Prostate gland (tissue), 2 donors: ENCODE measurements around the gene IGSF8. TPM values are rescaled to one million over a fixed set of nuclear protein-coding genes. Genes with fewer than 3 reads are reported as not detected.

Experiments
- DNase-seq: peaks from one replicate; pipeline ENCODE4 v3.0.0-alpha.2; 2019; ENCODE audit warnings: low spot score
- H3K27ac ChIP-seq, 2 donors: fragments of 200-600 bp; sonication (generic); 2 replicates each; pipeline ENCODE4 v1.5.1; 2017 to 2019
- H3K27me3 ChIP-seq: fragments of 200-600 bp; sonication (generic); replicated peaks from 2 replicates; pipeline ENCODE4 v1.5.1; 2019; ENCODE audit not compliant: insufficient read depth
- H3K36me3 ChIP-seq, 2 donors: fragments of 200-600 bp; sonication (generic); 1 replicate in 1 of 2; 2 replicates in 1 of 2; pipeline versions ENCODE4 v1.5.1 to v1.8.1; 2017 to 2019
- H3K4me1 ChIP-seq: fragments of 200-600 bp; sonication (generic); replicated peaks from 2 replicates; pipeline ENCODE4 v1.5.1; 2019
- H3K4me3 ChIP-seq, 2 donors: fragments of 200-600 bp; sonication (generic); 2 replicates each; pipeline ENCODE4 v1.5.1; 2017 to 2019
- H3K9me3 ChIP-seq: fragments of 200-600 bp; sonication (generic); 2 replicates; pipeline ENCODE4 v1.5.1; 2017
- POLR2A ChIP-seq: fragments of 450-650 bp; IDR thresholded peaks from one replicate; pipeline ENCODE4 v1.6.1; 2016; ENCODE audit warnings: antibody characterized with exemption, mild to moderate bottlenecking
- POLR2AphosphoS5 ChIP-seq: sonication (generic); formaldehyde crosslinking; IDR thresholded peaks from one replicate; pipeline ENCODE4 v1.6.1; 2017; ENCODE audit warnings: antibody characterized with exemption
- WGBS: methylation state at CpG from one replicate; pipeline ENCODE4 v1.1.5; 2018; 5-methylcytosine and 5-hydroxymethylcytosine counted together
- intact Hi-C: fragments of 100-400 bp; cut with DNase I; formaldehyde crosslinking; loops from one replicate; pipeline ENCODE4 v1.14.2; 2022
- total RNA-seq, 2 donors: library from RNA; depleted of rRNA; stranded (reverse); fragments of >200 nt; gene quantifications; one replicate each; pipeline ENCODE4 v1.1.0, GENCODE V29; 2016
- TF ChIP-seq, protein P1 (sequence below), 4 experiments: fragments of 200-600 bp in 2 of 4; fragments of 450-650 bp in 2 of 4; sonication (generic) in 2 of 4; IDR thresholded peaks; 1 replicate in 3 of 4; 2 replicates in 1 of 4; pipeline ENCODE4 v1.5.1; 2016 to 2019; ENCODE audit warnings: antibody characterized with exemption in 4 of 4, mild to moderate bottlenecking in 2 of 4, moderate library complexity in 2 of 4

The IGSF8 gene
- total RNA-seq, 2 donors from 2014 or later = 35.9 to 101 TPM

DNA sequence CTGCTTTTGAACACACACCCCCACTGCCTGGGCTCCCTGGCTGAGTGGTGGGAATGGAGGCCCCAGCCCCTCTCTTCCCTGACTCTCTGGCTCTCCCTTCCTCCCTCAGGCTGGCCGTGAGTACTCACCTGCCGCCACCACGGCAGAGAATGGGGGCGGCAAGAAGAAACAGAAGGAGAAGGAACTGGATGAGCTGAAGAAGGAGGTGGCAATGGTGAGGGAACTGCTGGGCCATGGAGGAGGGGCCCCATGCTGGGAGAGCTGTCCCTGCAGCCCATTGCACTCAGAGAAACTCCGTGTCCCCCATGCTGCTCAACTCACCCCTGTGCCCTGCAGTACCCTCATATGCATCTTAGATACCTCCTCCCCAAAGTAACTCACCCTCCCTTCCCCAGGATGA, 22.4 kb upstream of the IGSF8 start:
- intact Hi-C loops = no loop called here
- TF ChIP-seq, protein P1, sequence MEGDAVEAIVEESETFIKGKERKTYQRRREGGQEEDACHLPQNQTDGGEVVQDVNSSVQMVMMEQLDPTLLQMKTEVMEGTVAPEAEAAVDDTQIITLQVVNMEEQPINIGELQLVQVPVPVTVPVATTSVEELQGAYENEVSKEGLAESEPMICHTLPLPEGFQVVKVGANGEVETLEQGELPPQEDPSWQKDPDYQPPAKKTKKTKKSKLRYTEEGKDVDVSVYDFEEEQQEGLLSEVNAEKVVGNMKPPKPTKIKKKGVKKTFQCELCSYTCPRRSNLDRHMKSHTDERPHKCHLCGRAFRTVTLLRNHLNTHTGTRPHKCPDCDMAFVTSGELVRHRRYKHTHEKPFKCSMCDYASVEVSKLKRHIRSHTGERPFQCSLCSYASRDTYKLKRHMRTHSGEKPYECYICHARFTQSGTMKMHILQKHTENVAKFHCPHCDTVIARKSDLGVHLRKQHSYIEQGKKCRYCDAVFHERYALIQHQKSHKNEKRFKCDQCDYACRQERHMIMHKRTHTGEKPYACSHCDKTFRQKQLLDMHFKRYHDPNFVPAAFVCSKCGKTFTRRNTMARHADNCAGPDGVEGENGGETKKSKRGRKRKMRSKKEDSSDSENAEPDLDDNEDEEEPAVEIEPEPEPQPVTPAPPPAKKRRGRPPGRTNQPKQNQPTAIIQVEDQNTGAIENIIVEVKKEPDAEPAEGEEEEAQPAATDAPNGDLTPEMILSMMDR (IDR thresholded peaks at IDR 0.05) = no peak
- no peak for TF ChIP-seq POLR2A
- TF ChIP-seq POLR2AphosphoS5 = no peak
- 87% methylated on average over 5 of the region's 5 CpGs for WGBS
- Histone ChIP-seq H3K4me1 (no peaks in the 10 kb centered on the region), H3K9me3 (no peaks in the 10 kb centered on the region), H3K27me3 (no peaks in the 10 kb centered on the region), H3K36me3 (no peaks in the 10 kb centered on the region), H3K27ac (no peak overlapping the region), H3K4me3 (no peak overlapping the region)
- DNase-seq = no peak

- Histone ChIP-seq H3K36me3 (no peaks in the 10 kb centered on the region), H3K27ac (no peak overlapping the region), H3K27me3 (no peaks in the 10 kb centered on the region), H3K4me3 (no peak overlapping the region), H3K4me1 (no peaks in the 10 kb centered on the region), H3K9me3 (no peaks in the 10 kb centered on the region)
- TF ChIP-seq POLR2AphosphoS5 (no peak), POLR2A (no peak)
- TF ChIP-seq, protein P1 (IDR thresholded peaks at IDR 0.05) = no peak
- intact Hi-C loops = no loop called here
- DNase-seq = no peak
- WGBS = 71% methylated on average over 3 of the region's 3 CpGs
Observed at GRCh38 chr1:160118928-160119327, 20.5 kb upstream of the IGSF8 start.

DNA sequence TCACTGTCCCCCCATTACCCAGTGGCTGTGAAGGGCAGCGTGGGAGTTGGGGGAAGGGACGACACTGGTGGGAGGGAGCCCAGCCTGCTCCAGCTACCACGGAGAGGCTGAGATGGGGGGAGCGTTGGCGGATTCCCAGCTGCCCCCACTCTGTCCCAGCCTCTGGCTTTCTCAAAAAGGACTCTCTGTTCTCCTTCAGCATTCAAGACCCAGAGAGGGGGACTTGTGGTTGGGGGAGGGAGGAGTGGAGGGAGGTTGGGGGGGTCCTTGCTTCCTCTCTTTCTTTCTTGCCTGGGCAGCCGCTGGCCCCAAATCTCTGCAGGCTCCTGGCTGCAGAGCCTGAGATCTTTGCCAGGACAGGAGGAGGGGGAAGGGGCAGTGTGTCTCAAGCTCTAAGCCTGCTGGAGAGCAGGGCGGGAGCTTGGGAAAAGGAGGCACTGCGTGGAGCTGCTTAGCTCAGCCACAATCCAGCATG, 19.3 kb upstream of the IGSF8 start:
- 10% methylated on average over 8 of the region's 8 CpGs for WGBS
- H3K27ac ChIP-seq = no peak overlapping the region
- H3K36me3 ChIP-seq = no peaks in the 10 kb centered on the region
- H3K27me3 ChIP-seq = no peaks in the 10 kb centered on the region
- no peaks in the 10 kb centered on the region for H3K4me1 ChIP-seq
- TF ChIP-seq POLR2AphosphoS5 (peak; percentile 29), POLR2A (no peak)
- H3K9me3 ChIP-seq = no peaks in the 10 kb centered on the region
- intact Hi-C loops = no loop called here
- no peak for DNase-seq
- no peak overlapping the region for H3K4me3 ChIP-seq

GRCh38 chr1:160117300-160117699, 18.9 kb upstream of the IGSF8 start:
- no peaks in the 10 kb centered on the region for H3K36me3 ChIP-seq
- intact Hi-C loops = no loop called here
- TF ChIP-seq POLR2A (no peak), POLR2AphosphoS5 (no peak)
- TF ChIP-seq, protein P1 (IDR thresholded peaks at IDR 0.05) = no peak
- no peaks in the 10 kb centered on the region for H3K9me3 ChIP-seq
- no peak overlapping the region for H3K27ac ChIP-seq
- H3K4me3 ChIP-seq = no peak overlapping the region
- WGBS = 7% methylated on average over 1 of the region's 1 CpG
- no peaks in the 10 kb centered on the region for H3K27me3 ChIP-seq
- no peaks in the 10 kb centered on the region for H3K4me1 ChIP-seq
- no peak for DNase-seq

- DNase-seq = no peak
- Histone ChIP-seq H3K27ac (peak overlapping the region; percentile 40 to 44), H3K4me1 (no peaks in the 10 kb centered on the region), H3K36me3 (no peaks in the 10 kb centered on the region), H3K4me3 (peak overlapping the region; percentile 12 to 17), H3K27me3 (no peaks in the 10 kb centered on the region), H3K9me3 (no peaks in the 10 kb centered on the region)
- intact Hi-C loops = no loop called here
- no peak for TF ChIP-seq POLR2AphosphoS5
- no peak for TF ChIP-seq POLR2A
- TF ChIP-seq, protein P1 (IDR thresholded peaks at IDR 0.05) = no peak
- 43% methylated on average over 12 of the region's 12 CpGs for WGBS
Observed at GRCh38 chr1:160116283-160117147, 18.1 kb upstream of the IGSF8 start.
